Mucosa of rectum (tissue), 2 donors: ENCODE measurements around the gene C3orf70.

Experiments used
- H3K27ac ChIP-seq, 2 donors: one replicate each; pipeline ENCODE4 v1.7.0; 2013; ENCODE audit warnings: inconsistent platforms in 2 of 2, low read depth in 2 of 2, low read length in 2 of 2
- H3K27me3 ChIP-seq, 2 donors: one replicate each; pipeline ENCODE4 v1.7.0; 2013; ENCODE audit warnings: low read length in 2 of 2; ENCODE audit not compliant: control insufficient read depth in 2 of 2, insufficient read depth in 2 of 2
- H3K36me3 ChIP-seq, 2 donors: one replicate each; pipeline ENCODE4 v1.7.0; 2013; ENCODE audit warnings: low read length in 2 of 2; ENCODE audit not compliant: control insufficient read depth in 2 of 2, insufficient read depth in 2 of 2
- H3K4me1 ChIP-seq, 2 donors: one replicate each; pipeline ENCODE4 v1.7.0; 2013; ENCODE audit warnings: low read length in 2 of 2, mild to moderate bottlenecking in 1 of 2; ENCODE audit not compliant: control insufficient read depth in 2 of 2, insufficient read depth in 2 of 2
- H3K4me3 ChIP-seq, 2 donors: one replicate each; pipeline ENCODE4 v1.7.0; 2013; ENCODE audit warnings: low read length in 2 of 2
- H3K9ac ChIP-seq, 2 donors: one replicate each; pipeline ENCODE4 v1.7.0; 2013; ENCODE audit warnings: low read length in 2 of 2, low read depth in 1 of 2, mild to moderate bottlenecking in 1 of 2
- H3K9me3 ChIP-seq, 2 donors: one replicate each; pipeline ENCODE4 v1.7.0; 2013; ENCODE audit warnings: low read length in 2 of 2; ENCODE audit not compliant: control insufficient read depth in 2 of 2
- donor health status: healthy.
- donor health status: Normal muscosa, but diverticular disease.

Gene C3orf70

GRCh38 chr3:185059766-185060165 lies 93.1 kb downstream of the C3orf70 start:
- Histone ChIP-seq H3K27ac (no peak overlapping the region), H3K27me3 (no peaks in the 10 kb centered on the region), H3K4me1 (no peaks in the 10 kb centered on the region), H3K9me3 (peaks cover 0 to 3% of the 10 kb centered on the region in 2 donors), H3K36me3 (peaks cover 0 to 3% of the 10 kb centered on the region in 2 donors), H3K9ac (no peak overlapping the region), H3K4me3 (no peak overlapping the region)

GRCh38 chr3:185058796-185059195 lies 94.1 kb downstream of the C3orf70 start:
- no peak overlapping the region for H3K27ac ChIP-seq
- H3K9me3 ChIP-seq: peaks cover 0 to 3% of the 10 kb centered on the region in 2 donors
- no peaks in the 10 kb centered on the region for H3K4me1 ChIP-seq
- no peak overlapping the region for H3K4me3 ChIP-seq
- H3K27me3 ChIP-seq: no peaks in the 10 kb centered on the region
- no peak overlapping the region for H3K9ac ChIP-seq
- peaks cover 1 to 3% of the 10 kb centered on the region in 2 donors for H3K36me3 ChIP-seq

GRCh38 chr3:185057829-185058228 lies 95.0 kb downstream of the C3orf70 start:
- Histone ChIP-seq H3K27ac (no peak overlapping the region), H3K9me3 (peaks cover 0 to 3% of the 10 kb centered on the region in 2 donors), H3K4me1 (no peaks in the 10 kb centered on the region), H3K4me3 (no peak overlapping the region), H3K36me3 (peaks cover 6 to 11% of the 10 kb centered on the region in 2 donors), H3K27me3 (no peaks in the 10 kb centered on the region), H3K9ac (no peak overlapping the region)

- no peaks in the 10 kb centered on the region for H3K4me1 ChIP-seq
- no peak overlapping the region for H3K27ac ChIP-seq
- no peaks in the 10 kb centered on the region for H3K27me3 ChIP-seq
- peaks cover 0 to 3% of the 10 kb centered on the region in 2 donors for H3K9me3 ChIP-seq
- no peak overlapping the region for H3K4me3 ChIP-seq
- H3K36me3 ChIP-seq: peaks cover 12 to 20% of the 10 kb centered on the region in 2 donors
- H3K9ac ChIP-seq: no peak overlapping the region
Measured at GRCh38 chr3:185056908-185057307, 96.0 kb downstream of the C3orf70 start.

- H3K9me3 ChIP-seq: no peaks in the 10 kb centered on the region
- H3K27ac ChIP-seq: no peak overlapping the region
- H3K9ac ChIP-seq: no peak overlapping the region
- no peaks in the 10 kb centered on the region for H3K4me1 ChIP-seq
- peaks cover 33 to 49% of the 10 kb centered on the region in 2 donors for H3K36me3 ChIP-seq
- no peak overlapping the region for H3K4me3 ChIP-seq
- H3K27me3 ChIP-seq: no peaks in the 10 kb centered on the region
Measured at GRCh38 chr3:185052631-185053030, 100.2 kb downstream of the C3orf70 start.

GRCh38 chr3:185051801-185052200 lies 101.1 kb downstream of the C3orf70 start:
- Histone ChIP-seq H3K4me1 (peaks cover 0 to 5% of the 10 kb centered on the region in 2 donors), H3K36me3 (peaks cover 33 to 52% of the 10 kb centered on the region in 2 donors), H3K27ac (no peak overlapping the region), H3K9me3 (no peaks in the 10 kb centered on the region), H3K27me3 (no peaks in the 10 kb centered on the region), H3K9ac (no peak overlapping the region), H3K4me3 (no peak overlapping the region)

GRCh38 chr3:185049710-185050109 lies 103.2 kb downstream of the C3orf70 start:
- Histone ChIP-seq H3K9me3 (no peaks in the 10 kb centered on the region), H3K9ac (no peak overlapping the region), H3K4me1 (peaks cover 5 to 14% of the 10 kb centered on the region in 2 donors), H3K27me3 (no peaks in the 10 kb centered on the region), H3K4me3 (no peak overlapping the region), H3K27ac (no peak overlapping the region), H3K36me3 (peaks cover 33 to 49% of the 10 kb centered on the region in 2 donors)

- Histone ChIP-seq H3K4me3 (no peak overlapping the region), H3K9me3 (no peaks in the 10 kb centered on the region), H3K4me1 (peaks cover 5 to 14% of the 10 kb centered on the region in 2 donors), H3K27ac (peak overlapping the region; percentile 63 to 67), H3K9ac (no peak overlapping the region), H3K27me3 (no peaks in the 10 kb centered on the region), H3K36me3 (peaks cover 20 to 29% of the 10 kb centered on the region in 2 donors)
Measured at GRCh38 chr3:185046603-185047002, 106.3 kb downstream of the C3orf70 start.

GRCh38 chr3:185046164-185046515 lies 106.7 kb downstream of the C3orf70 start:
- Histone ChIP-seq H3K27ac (peak overlapping the region; percentile 63 to 67), H3K9ac (no peak overlapping the region), H3K36me3 (peaks cover 20 to 25% of the 10 kb centered on the region in 2 donors), H3K9me3 (no peaks in the 10 kb centered on the region), H3K27me3 (no peaks in the 10 kb centered on the region), H3K4me1 (peaks cover 5 to 14% of the 10 kb centered on the region in 2 donors), H3K4me3 (no peak overlapping the region)

- peaks cover 0 to 3% of the 10 kb centered on the region in 2 donors for H3K36me3 ChIP-seq
- H3K27ac ChIP-seq: no peak overlapping the region
- no peaks in the 10 kb centered on the region for H3K9me3 ChIP-seq
- no peak overlapping the region for H3K9ac ChIP-seq
- H3K4me1 ChIP-seq: peaks cover 5 to 14% of the 10 kb centered on the region in 2 donors
- no peaks in the 10 kb centered on the region for H3K27me3 ChIP-seq
- no peak overlapping the region for H3K4me3 ChIP-seq
Measured at GRCh38 chr3:185042312-185043050, 110.4 kb downstream of the C3orf70 start.
